HepG2 (cell line): ENCODE data around the gene MFSD11. TPM values are rescaled to one million over a fixed set of nuclear protein-coding genes. Genes with fewer than 3 reads are reported as not detected.

Experiments
- ARNT ChIP-seq: fragments of 450-650 bp; IDR thresholded peaks from 2 replicates; pipeline ENCODE4 v1.6.1; 2017
- CAMTA2 ChIP-seq: sonication (generic); formaldehyde crosslinking; IDR thresholded peaks from 2 replicates; pipeline ENCODE4 v1.4.0; 2020; ENCODE audit warnings: mild to moderate bottlenecking, missing genetic modification reagents, borderline replicate concordance
- FOXC1 ChIP-seq: sonication (generic); formaldehyde crosslinking; IDR thresholded peaks from 2 replicates; pipeline ENCODE4 v1.8.0; 2022; ENCODE audit warnings: mild to moderate bottlenecking, missing genetic modification reagents, borderline replicate concordance
- HES4 ChIP-seq: sonication (generic); formaldehyde crosslinking; IDR thresholded peaks from 2 replicates; pipeline ENCODE4 v1.9.0; 2021; ENCODE audit warnings: mild to moderate bottlenecking, missing genetic modification reagents, borderline replicate concordance
- KAT2B ChIP-seq: fragments of 150-350 bp; IDR thresholded peaks from 2 replicates; pipeline ENCODE4 v1.6.1; 2014; ENCODE audit warnings: low read depth, low read length, borderline replicate concordance
- KDM5A ChIP-seq: fragments of 200-600 bp; sonication (generic); IDR thresholded peaks from 2 replicates; pipeline ENCODE4 v1.7.0; 2018; ENCODE audit warnings: antibody characterized with exemption, mild to moderate bottlenecking, low read length, borderline replicate concordance
- KIAA2018 ChIP-seq: sonication (generic); formaldehyde crosslinking; IDR thresholded peaks from 2 replicates; pipeline ENCODE4 v1.5.0; 2020; ENCODE audit warnings: mild to moderate bottlenecking, missing genetic modification reagents, borderline replicate concordance
- MXD4 ChIP-seq: IDR thresholded peaks from 2 replicates; pipeline ENCODE4 v1.6.1; 2016; ENCODE audit warnings: mild to moderate bottlenecking, missing biosample characterization, missing genetic modification reagents
- MYC ChIP-seq: sonication (generic); formaldehyde crosslinking; IDR thresholded peaks from 2 replicates; pipeline ENCODE4 v1.9.0; 2021; ENCODE audit warnings: missing genetic modification reagents, borderline replicate concordance
- NBN ChIP-seq: fragments of 450-650 bp; conservative IDR thresholded peaks from 2 replicates; pipeline ENCODE4 v1.6.1; 2017
- NR2C2 ChIP-seq: sonication (generic); formaldehyde crosslinking; IDR thresholded peaks from 2 replicates; pipeline ENCODE4 v1.4.0; 2020; ENCODE audit warnings: missing genetic modification reagents, mild to moderate bottlenecking, moderate library complexity, borderline replicate concordance
- PHB2 ChIP-seq: fragments of 450-650 bp; IDR thresholded peaks from 2 replicates; pipeline ENCODE4 v1.6.1; 2018; ENCODE audit not compliant: partially characterized antibody
- PTBP1 ChIP-seq: fragments of 200-400 bp; formaldehyde crosslinking; IDR thresholded peaks from 2 replicates; pipeline ENCODE4 v1.6.1; 2018; ENCODE audit warnings: low read length, low read depth; ENCODE audit not compliant: poor library complexity, severe bottlenecking
- RFX5 ChIP-seq: IDR thresholded peaks from 2 replicates; pipeline ENCODE4 v1.6.1; 2011; ENCODE audit warnings: low read depth, low read length, improper control_type of control experiment
- RFXAP ChIP-seq: sonication (generic); formaldehyde crosslinking; IDR thresholded peaks from 2 replicates; pipeline ENCODE4 v1.4.0; 2020; ENCODE audit warnings: missing genetic modification reagents, borderline replicate concordance
- TCF12 ChIP-seq, 2 experiments: fragments of 450-650 bp in 1 of 2; sonication (generic) in 1 of 2; formaldehyde crosslinking in 1 of 2; IDR thresholded peaks; 2 replicates each; pipeline versions ENCODE4 v1.6.1 to v1.8.0; 2017 to 2022; ENCODE audit warnings: antibody characterized with exemption in 1 of 2, mild to moderate bottlenecking in 1 of 2, missing genetic modification reagents in 1 of 2, moderate library complexity in 1 of 2
- ZNF253 ChIP-seq: sonication (generic); formaldehyde crosslinking; IDR thresholded peaks from 2 replicates; pipeline ENCODE4 v1.8.0; 2022; ENCODE audit warnings: mild to moderate bottlenecking, missing genetic modification reagents, borderline replicate concordance
- ZNF510 ChIP-seq: sonication (generic); formaldehyde crosslinking; IDR thresholded peaks from 2 replicates; pipeline ENCODE4 v1.4.0; 2020; ENCODE audit warnings: low read depth, mild to moderate bottlenecking, missing genetic modification reagents
- ZNF75D ChIP-seq: sonication (generic); formaldehyde crosslinking; IDR thresholded peaks from 2 replicates; pipeline ENCODE4 v1.8.1; 2023; ENCODE audit warnings: missing genetic modification reagents, mild to moderate bottlenecking, borderline replicate concordance
- ZSCAN22 ChIP-seq: sonication (generic); formaldehyde crosslinking; IDR thresholded peaks from 2 replicates; pipeline ENCODE4 v1.4.0; 2020; ENCODE audit warnings: mild to moderate bottlenecking, missing genetic modification reagents
- polyA plus RNA-seq, 8 experiments: library from polyadenylated mRNA; depleted of rRNA in 3 of 8; stranded (reverse) in 7 of 8; unstranded in 1 of 8; fragments of >200 nt; fragmentation: Illumina TruSeq in 4 of 8; extraction: Trizol in 4 of 8; gene quantifications; 2 replicates each; pipeline versions ENCODE4 v1.2.1 to v1.2.3, GENCODE V29; 2011 to 2016; ENCODE audit warnings: low read depth in 4 of 8, missing spikeins in 1 of 8, mixed read lengths in 1 of 8; ENCODE audit not compliant: insufficient read depth in 1 of 8
- total RNA-seq, 5 experiments: library from RNA; depleted of rRNA; stranded (reverse); fragments of >200 nt; fragmentation: Illumina TruSeq; extraction: Trizol; gene quantifications; 2 replicates each; pipeline ENCODE4 v1.2.3, GENCODE V29; 2016; ENCODE audit warnings: low read depth in 1 of 5
- TF ChIP-seq, protein P1 (sequence below): sonication (generic); IDR thresholded peaks from 2 replicates; pipeline ENCODE4 v1.6.1; 2016; ENCODE audit warnings: low read depth, borderline replicate concordance

MFSD11 gene
- total and polyA plus RNA-seq, 2 of the 13 experiments (the other 11 are each of a cell fraction or from before 2014, with no cell fraction given), result 26.1 to 36.3 TPM

- TF ChIP-seq ARNT, result no peak
- no peak for TF ChIP-seq TCF12 (IDR thresholded peaks at IDR 0.05)
- TF ChIP-seq TCF12 (CRISPR knock-in tag; IDR thresholded peaks at IDR 0.05), result no peak
- TF ChIP-seq NBN, result no peak
- TF ChIP-seq ZNF75D (CRISPR knock-in tag), result no peak
- no peak for TF ChIP-seq ZNF253 (CRISPR knock-in tag)
- no peak for TF ChIP-seq KIAA2018 (CRISPR knock-in tag)
- TF ChIP-seq, protein P1, sequence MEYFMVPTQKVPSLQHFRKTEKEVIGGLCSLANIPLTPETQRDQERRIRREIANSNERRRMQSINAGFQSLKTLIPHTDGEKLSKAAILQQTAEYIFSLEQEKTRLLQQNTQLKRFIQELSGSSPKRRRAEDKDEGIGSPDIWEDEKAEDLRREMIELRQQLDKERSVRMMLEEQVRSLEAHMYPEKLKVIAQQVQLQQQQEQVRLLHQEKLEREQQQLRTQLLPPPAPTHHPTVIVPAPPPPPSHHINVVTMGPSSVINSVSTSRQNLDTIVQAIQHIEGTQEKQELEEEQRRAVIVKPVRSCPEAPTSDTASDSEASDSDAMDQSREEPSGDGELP, result peak; percentile 83; the same call in 1 of the 2 replicates
- TF ChIP-seq PHB2, result no peak
- TF ChIP-seq PTBP1, result no peak
- TF ChIP-seq ZSCAN22, result no peak
- TF ChIP-seq ZNF510 (CRISPR knock-in tag), result no peak
- no peak for TF ChIP-seq FOXC1 (CRISPR knock-in tag)
- no peak for TF ChIP-seq KAT2B
- 0 out of 2 replicates have a peak, but pooled peaks have one; percentile 25 for TF ChIP-seq MXD4 (CRISPR knock-in tag)
- TF ChIP-seq NR2C2, result no peak
- TF ChIP-seq KDM5A, result no peak
- no peak for TF ChIP-seq RFXAP (CRISPR knock-in tag)
- no peak for TF ChIP-seq RFX5
- TF ChIP-seq HES4 (CRISPR knock-in tag), result no peak
- TF ChIP-seq CAMTA2 (CRISPR knock-in tag), result no peak
- TF ChIP-seq MYC (CRISPR knock-in tag), result no peak
Observed at GRCh38 chr17:76696763-76697701, 40.9 kb upstream of the MFSD11 start (continued).
